ENCODE results near the gene ARHGAP40.

ARHGAP40 gene

GRCh38 chr20:38650010-38650409 is 48.4 kb downstream of the ARHGAP40 start:
- DNase-seq (ENCODE audit: low spot score) = no peak

GRCh38 chr20:38651154-38651553 is 49.5 kb downstream of the ARHGAP40 start:
- DNase-seq (ENCODE audit: low spot score) = no peak

DNA sequence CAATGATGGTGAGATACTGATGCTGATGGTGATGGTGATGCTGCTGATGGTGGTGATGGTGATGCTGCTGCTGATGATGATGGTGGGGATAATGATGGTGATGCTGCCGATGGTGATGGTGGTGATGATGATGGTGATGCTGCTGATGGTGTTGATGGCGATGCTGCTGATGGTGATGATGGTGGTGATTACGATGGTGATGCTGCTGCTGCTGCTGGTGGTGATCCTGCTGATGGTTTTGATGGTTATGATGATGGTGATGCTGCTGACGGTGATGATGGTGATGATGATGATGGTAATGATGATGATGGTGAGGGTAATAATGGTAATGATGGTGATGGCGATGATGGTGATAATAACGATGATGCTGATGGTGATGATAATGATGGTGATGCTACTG is 50.0 kb downstream of the ARHGAP40 start:
- no peak for DNase-seq (ENCODE audit: low spot score)

DNA sequence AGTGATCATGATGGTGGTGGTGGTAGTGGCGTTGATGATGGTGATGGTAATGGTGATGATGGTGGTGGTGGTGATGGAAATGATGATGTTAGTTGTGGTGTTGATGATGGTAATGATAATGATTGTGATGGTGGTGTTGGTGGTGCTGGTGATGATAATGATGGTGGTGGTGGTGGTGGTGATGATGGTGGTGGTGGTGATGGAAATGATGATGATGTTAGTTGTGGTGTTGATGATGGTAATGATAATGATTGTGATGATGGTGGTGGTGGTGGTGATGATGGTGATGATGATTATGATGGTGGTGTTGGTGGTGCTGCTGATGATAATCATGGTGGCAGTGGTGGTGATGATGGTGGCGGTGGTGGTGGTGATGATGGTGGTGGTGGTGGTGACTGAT is 51.4 kb downstream of the ARHGAP40 start:
- no peak for DNase-seq (ENCODE audit: low spot score)

DNA sequence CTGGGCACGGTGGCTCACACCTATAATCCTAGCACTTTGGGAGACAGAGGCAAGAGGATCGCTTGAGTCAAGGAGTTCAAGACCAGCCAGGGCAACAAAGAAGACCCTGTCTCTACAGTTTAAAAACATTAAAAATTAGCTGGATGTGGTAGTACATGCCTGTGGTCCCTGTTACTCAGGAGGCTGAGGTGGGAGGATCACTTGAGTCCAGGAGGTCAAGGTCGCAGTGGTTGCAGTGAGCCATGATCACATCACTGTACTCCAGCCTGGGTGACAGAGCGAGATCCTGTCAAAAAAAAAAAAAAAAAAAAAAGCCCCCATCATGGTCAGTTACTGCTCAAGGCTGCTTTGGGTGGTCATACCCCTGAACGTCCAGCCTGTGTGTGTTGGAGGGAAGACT is 55.8 kb downstream of the ARHGAP40 start:
- no peak for DNase-seq (ENCODE audit: low spot score)

GRCh38 chr20:38658879-38659596 is 57.4 kb downstream of the ARHGAP40 start:
- peak; percentile 36 for DNase-seq (ENCODE audit: low spot score)

DNA sequence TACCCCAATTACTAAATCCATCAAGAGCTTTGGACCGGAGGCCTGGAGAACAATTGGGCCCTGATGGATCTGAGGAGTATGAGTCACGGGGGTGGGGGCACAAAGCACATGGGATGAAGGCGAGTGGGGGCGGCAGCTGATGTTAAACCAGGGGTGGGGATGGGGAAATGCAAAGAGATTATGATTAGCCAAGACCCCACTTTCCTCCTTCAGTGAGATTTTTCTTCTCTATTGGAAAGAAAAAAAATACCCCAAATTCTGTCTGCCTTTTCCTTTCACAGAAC is 57.9 kb downstream of the ARHGAP40 start:
- DNase-seq (ENCODE audit: low spot score) = no peak

DNA sequence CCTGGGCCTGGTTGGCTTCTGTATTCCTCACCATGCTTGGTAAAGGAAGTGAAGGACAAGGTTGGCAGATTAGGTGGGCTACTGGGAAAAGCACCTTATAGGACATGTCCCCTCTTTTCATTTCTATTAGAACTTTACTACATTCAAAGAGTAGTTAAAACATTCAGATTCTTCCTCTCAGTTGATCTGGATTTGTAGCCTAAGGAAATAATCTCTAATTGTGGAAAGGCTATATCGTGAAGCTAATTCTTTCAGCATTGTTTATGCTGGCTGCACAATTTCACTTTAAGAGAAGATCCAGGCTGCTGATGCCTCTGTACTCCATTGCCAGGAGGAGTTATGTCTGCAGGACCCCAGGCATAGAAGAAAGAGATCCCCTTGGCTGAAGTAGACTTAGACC is 58.8 kb downstream of the ARHGAP40 start:
- DNase-seq (ENCODE audit: low spot score) = no peak

DNA sequence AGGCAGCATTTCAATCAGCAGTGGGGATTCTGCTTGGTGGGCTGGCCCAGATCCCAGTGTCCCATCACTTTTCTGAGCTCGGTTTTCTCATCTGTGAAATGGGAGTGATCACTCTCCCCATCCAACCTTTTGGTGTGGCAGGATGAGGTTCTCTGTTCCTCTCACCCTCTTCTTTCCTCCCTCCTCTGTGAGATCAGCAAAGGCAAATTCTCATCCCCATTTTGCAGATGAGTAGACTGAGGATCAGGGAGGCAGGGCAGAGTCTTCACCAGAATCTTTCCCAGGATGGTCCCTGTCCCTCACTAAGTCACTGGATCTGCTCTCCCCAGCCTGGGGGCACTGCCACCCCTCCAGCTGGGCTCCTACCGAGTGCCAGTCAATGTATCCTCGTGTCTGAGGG is 62.1 kb downstream of the ARHGAP40 start:
- DNase-seq (ENCODE audit: low spot score) = no peak

DNA sequence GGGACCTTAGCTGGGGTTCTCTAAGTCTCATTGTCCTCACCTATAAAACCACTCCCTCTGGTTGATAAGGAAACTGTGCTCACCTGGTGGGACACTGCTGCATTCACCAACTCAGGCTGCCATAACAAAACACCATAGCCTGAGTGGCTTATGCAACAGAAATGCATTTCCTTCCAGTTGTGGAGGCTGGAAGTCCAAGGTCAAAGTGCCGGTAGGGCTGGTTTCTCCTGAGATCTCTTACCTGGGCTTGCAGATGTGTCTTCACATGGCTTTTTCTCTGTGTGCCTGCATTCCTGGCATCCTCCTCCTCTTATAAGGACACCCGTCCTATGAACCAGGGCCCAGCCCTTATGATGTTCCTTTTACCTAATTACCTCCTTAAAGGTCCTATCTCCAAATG is 62.7 kb downstream of the ARHGAP40 start:
- no peak for DNase-seq (ENCODE audit: low spot score)

GRCh38 chr20:38665094-38665493 is 63.5 kb downstream of the ARHGAP40 start:
- no peak for DNase-seq (ENCODE audit: low spot score)

DNA sequence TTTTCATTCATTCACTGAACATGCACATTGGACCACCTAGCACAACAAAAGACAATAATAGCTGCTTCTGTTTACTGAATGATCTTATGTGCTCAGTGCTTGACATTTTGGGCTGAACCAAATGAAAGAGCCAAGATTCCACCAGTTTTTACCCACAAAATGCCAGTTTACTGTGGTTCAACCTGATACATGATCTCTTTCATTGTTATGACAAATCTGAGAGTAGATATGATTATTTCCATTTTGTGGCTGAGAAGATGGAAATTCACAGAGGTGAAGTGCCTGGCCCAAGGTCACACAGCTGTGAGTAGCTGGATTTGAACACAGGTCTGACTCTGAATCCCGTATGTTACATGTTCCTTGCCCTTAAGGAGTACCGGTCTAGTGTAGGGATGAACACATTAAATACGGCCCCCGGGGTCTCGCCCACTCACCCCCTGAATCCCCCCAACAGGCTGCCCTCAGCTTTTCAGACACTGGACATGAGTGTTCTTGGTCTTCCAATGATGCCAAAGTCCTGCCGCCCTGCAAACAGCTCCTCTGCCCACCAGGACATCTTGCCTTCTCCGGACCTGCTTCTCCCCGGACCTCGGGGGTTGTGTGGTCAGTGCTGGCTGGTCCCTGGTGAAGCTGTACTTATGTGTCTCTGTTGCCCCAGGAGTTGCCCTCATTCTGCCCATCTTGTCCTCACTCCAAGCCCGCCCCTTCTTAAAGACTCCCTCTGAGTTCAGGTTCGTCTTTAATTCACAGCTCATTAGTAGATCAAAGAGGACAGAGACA is 64.1 kb downstream of the ARHGAP40 start:
- no peak for DNase-seq (ENCODE audit: low spot score)

GRCh38 chr20:38667417-38667956 is 65.9 kb downstream of the ARHGAP40 start:
- DNase-seq (ENCODE audit: low spot score) = no peak

- no peak for DNase-seq (ENCODE audit: low spot score)
These were observed 68.1 kb downstream of the ARHGAP40 start for GRCh38 chr20:38669688-38670087.

DNA sequence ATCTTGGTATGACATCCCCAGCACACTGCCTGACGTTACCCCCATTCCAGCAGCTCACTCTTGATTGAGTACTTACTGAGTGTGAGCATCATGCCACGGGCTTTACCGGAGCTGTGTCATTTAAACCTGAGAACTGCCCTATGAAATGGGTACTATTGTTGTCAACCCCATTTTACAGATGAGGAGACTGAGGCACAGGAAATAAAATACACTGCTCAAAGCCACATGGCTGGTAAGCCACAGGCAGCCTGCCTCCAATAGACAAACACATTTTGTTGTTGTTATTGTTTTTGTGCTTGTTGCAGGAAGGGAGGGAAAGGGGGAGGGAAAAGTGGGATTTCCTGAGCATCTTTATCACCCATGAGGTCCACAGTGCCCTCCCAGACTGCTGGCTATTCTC is 69.2 kb downstream of the ARHGAP40 start:
- DNase-seq (ENCODE audit: low spot score) = no peak

GRCh38 chr20:38671186-38671585 is 69.6 kb downstream of the ARHGAP40 start:
- DNase-seq (ENCODE audit: low spot score) = no peak

GRCh38 chr20:38671701-38672292 is 70.2 kb downstream of the ARHGAP40 start:
- no peak for DNase-seq (ENCODE audit: low spot score)

GRCh38 chr20:38672504-38672903 is 70.9 kb downstream of the ARHGAP40 start:
- DNase-seq (ENCODE audit: low spot score) = no peak

DNA sequence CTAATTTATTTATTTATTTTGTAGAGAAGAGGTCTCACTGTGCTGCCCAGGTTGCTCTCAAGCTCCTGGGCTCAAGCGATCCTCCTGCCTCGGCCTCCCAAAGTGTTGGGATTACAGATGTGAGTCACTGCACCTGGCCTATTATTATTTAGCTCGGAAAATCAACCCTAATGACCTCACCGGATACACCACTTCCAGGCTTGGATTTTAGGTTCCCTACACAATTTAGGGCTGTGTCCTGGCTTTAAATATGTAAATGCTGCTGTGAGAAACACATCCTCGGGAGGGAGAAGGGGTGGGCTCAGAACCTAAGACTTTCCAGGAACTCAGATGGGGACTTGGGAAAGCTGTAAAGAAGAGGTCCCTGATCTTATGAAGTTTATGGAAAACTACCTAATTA is 71.7 kb downstream of the ARHGAP40 start:
- no peak for DNase-seq (ENCODE audit: low spot score)

DNA sequence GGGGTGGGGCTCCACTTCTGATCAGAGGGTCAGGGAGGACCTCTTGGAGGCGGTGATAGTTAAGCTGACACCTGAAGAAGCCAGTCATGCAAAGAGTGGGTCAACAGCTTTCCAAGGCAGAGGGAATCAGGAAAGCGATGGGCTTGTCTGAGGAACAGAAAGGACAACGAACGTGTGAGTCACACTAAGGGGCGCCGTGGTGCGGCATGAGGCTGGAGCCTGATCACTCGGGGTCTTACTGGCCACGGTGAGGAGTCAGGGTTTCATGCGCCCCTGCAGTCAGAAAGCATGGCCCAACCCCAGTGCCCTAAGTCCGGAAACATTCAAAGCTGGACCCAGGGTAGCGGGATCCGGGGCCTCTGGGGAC is 72.1 kb downstream of the ARHGAP40 start:
- no peak for DNase-seq (ENCODE audit: low spot score)

DNA sequence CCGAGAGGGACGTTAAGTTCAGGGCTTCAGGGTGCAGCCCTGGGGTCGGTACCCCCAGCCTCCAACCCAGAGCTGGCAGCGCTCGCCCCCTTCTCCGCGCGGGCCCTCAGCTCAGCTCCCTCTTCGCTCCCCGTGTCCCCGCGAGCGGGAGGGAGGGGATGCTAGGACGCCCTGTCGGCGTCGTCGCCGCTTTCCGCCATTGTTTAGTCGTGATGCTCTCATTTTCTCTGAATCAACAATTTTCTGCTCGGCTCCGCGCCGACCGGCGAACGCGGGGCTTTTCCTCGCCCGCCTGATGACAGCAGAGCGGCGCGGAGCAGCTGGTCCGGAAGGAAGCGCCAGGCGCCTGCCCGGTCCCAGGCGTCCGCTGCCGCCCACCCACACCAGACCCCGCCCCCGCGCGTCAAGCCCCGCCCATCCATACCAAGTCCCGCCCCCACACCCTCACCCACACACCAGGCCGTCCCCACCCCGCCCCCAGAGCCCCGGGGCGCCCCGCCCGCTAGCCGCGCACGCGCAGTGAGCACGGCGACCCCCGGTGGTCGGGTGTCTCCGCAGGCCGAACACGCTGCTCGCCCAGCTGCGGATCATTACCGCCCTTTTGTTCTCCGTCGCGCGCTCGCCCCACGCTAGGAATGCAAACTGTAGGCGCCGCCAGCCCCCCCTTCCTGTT is 72.6 kb downstream of the ARHGAP40 start:
- peak; percentile 28 for DNase-seq (ENCODE audit: low spot score)

DNA sequence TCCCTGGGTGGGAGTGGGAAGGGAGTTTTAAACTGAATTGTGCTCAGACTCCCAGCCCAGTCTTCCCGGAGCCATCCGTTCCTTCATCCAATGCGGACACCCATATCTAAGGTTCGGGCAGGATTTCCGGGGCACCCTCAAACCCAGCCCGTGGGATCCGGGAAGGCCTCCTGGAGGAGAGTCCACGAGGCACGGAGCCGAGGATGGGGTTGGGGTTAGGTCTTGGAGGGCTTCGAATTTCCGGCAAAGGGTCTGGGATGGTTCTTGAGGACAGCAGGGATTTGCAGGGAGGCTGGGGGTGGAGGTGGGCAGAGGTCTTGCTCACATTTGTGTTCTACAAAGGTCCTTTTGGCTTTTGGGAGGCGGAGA is 73.1 kb downstream of the ARHGAP40 start:
- no peak for DNase-seq (ENCODE audit: low spot score)

DNA sequence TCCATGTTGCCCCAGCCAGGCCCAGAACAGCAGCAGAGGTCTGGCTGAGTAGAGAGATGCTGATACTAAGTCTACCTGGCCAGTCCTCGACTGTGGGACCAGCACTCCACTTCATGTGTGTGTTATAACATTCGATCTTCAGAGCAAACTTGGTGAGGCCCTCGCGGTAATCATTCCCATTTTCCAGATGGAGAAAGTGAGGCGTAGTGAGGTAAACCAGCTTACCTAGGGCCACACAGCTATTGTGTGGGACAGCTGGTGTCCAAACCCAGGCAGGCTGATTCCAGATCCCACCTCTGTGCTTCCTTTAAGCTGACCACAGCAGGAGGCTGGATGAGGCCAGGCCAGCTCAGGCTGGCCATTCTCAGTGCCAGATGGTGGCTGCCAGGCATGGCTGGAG is 75.0 kb downstream of the ARHGAP40 start:
- DNase-seq (ENCODE audit: low spot score) = no peak

Measured in COLO829 (cell line).